GM21526 (cell line): ENCODE data around the gene SEPTIN11.
"Not testable (repeated sequence)": the region's sequence is repeated elsewhere in the genome, so short reads cannot be mapped to it uniquely, and the experiment has no call there.

ENCODE experiments used
- ATAC-seq: cut with Tn5 transposase; IDR thresholded peaks from one replicate; pipeline ENCODE4 v1.9.1; 2021; ENCODE audit warnings: moderate library complexity; ENCODE audit not compliant: unreplicated experiment, low FRiP score

SEPTIN11 gene

GRCh38 chr4:76951672-76952010 is 2.1 kb downstream of the SEPTIN11 start:
- ATAC-seq: no peak

- no peak for ATAC-seq
Observed at GRCh38 chr4:76952071-76952470, 2.5 kb downstream of the SEPTIN11 start.

- ATAC-seq: no peak
Observed at GRCh38 chr4:76952656-76953582, 3.4 kb downstream of the SEPTIN11 start.

GRCh38 chr4:76953956-76954355 is 4.4 kb downstream of the SEPTIN11 start:
- no peak for ATAC-seq

GRCh38 chr4:76954489-76954888 is 4.9 kb downstream of the SEPTIN11 start:
- no peak for ATAC-seq

GRCh38 chr4:76955182-76955581 is 5.6 kb downstream of the SEPTIN11 start:
- ATAC-seq: no peak

GRCh38 chr4:76957004-76957738 is 7.6 kb downstream of the SEPTIN11 start:
- ATAC-seq: no peak

GRCh38 chr4:76958891-76959290 is 9.3 kb downstream of the SEPTIN11 start:
- ATAC-seq: no peak

- peak; percentile 67 for ATAC-seq
Observed at GRCh38 chr4:76960014-76960413, 10.5 kb downstream of the SEPTIN11 start.

- no peak for ATAC-seq
Observed at GRCh38 chr4:76962406-76963130, 13.0 kb downstream of the SEPTIN11 start.

GRCh38 chr4:76963131-76963750 is 13.7 kb downstream of the SEPTIN11 start:
- no peak for ATAC-seq

- not testable (repeated sequence) for ATAC-seq
Observed at GRCh38 chr4:76963927-76964326, 14.4 kb downstream of the SEPTIN11 start.

GRCh38 chr4:76964769-76965168 is 15.2 kb downstream of the SEPTIN11 start:
- ATAC-seq: no peak

GRCh38 chr4:76965866-76966579 is 16.5 kb downstream of the SEPTIN11 start:
- no peak for ATAC-seq

- ATAC-seq: no peak
Observed at GRCh38 chr4:76968937-76969336, 19.4 kb downstream of the SEPTIN11 start.

GRCh38 chr4:76969495-76969894 is 19.9 kb downstream of the SEPTIN11 start:
- ATAC-seq: no peak

GRCh38 chr4:76969941-76970529 is 20.5 kb downstream of the SEPTIN11 start:
- ATAC-seq: no peak

- no peak for ATAC-seq
Observed at GRCh38 chr4:76972306-76972705, 22.8 kb downstream of the SEPTIN11 start.

GRCh38 chr4:76974150-76974549 is 24.6 kb downstream of the SEPTIN11 start:
- no peak for ATAC-seq

GRCh38 chr4:76977113-76977512 is 27.6 kb downstream of the SEPTIN11 start:
- no peak for ATAC-seq
